Measurements from ENCODE around the gene CIZ1.

Gene CIZ1

DNA sequence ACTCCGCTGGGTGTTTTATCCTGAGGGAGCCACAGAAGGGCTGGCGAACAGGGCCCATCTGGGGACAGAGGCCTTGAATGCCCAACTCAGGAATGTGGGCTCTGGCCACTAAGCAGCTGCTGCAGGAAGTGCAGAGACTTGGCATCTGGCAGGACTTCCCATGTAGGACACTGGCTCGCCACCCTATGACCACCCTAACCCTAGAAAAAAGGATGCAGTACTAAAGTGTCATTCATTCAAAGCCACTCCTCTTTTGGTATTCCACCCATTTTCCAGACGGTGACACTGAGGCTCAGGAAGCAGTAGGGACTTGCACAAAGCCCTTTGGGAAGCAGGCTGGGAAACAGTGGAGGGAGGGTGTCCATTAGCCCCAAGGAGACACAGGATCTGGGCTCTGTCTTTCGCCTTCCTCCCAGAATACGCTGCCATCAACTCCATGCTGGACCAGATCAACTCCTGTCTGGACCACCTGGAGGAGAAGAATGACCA lies 28.3 kb downstream of the CIZ1 start:
- no peak for DNase-seq (ENCODE audit: low read depth in 3 of 3)

DNA sequence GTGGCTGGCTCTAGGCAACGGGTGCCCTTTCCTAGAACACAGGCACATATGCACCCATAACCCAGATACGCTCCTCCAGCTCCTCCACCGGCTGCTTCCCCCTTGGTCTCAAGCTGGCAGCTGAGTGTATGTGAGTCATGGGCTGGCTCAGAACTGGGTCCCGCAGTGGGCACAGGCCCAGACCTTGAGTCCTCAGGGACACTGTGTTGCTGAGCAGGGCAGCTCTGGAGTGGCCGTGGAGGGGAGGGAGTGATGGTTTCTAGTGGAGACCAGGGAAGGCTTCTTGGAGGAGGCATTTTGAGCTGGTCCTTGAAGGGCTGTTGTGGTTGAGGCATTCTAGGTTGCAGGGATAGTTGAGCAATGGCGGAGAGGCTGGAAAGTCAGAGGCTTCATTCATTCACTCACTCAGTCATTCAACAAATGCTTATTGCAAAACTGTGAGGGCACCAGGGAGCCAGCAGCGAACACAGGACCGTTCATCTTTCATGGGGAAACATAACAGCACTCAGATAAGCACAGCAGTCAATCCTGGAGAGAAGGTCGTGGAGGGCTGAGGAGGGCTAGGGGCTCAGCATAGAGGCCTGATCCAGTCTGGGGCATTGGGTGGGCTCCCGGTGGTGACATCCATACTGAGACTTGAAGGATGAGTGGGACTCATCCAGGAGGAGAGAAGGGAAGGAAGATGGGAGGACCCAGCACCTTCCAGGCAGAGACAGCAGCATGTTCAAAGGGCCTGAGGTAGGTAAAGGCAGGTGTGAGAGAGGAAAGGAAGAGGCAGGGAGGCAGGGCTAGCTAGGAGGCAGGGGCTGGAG lies 29.0 kb downstream of the CIZ1 start:
- DNase-seq (ENCODE audit: low read depth in 3 of 3), result no peak

DNA sequence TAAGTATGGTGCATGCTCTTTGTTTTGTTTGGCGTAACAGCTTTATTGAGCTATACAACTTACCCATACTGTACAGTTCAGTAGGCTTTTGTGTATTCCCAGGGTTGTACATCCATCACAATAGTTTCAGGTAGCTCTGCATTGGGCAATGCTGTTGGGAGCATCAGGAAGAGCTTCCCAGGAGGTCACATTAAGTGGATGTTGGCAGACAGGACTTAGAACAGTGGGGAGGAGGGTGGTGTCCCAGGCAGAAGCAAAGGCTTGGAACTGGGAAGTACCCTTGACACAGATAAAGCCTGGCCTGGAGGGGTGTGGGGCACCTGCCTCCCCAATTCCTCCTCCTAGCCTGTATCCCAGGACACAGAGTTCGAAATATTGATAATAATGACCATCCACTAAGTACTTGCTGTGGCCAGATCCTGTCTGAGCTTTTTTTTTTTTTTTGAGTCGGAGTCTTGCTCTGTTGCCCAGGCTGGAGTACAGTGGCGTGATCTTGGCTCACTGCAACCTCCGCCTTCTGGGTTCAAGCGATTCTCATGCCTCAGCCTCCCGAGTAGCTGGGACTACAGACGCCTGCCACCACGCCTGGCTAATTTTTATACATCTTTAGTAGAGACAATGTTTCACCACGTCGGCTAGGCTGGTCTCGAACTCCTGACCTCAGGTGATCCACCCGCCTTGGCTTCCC lies 30.0 kb downstream of the CIZ1 start:
- no peak for DNase-seq (ENCODE audit: low read depth in 3 of 3)

DNA sequence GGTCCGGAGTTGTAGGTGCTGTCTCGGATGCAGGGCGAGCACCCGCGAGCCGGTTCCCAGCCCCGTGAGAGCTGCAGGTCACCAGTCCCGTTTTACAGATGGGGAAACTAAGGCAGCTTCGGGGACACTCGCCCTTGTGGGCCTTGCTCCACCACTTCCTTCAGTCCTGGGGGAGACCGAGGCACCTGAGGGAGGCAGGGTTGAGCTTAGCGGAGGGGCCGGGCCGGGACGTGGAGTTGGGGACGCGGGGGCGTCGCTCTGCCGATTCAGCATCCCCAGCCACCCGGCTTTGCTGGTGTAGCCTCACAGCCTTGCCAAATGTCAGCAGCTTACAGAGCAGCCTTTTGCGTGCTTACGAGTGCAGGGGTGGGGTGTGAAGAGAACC lies 30.8 kb downstream of the CIZ1 start:
- peak; percentile 21 to 58 (median 24) for DNase-seq (ENCODE audit: low read depth in 3 of 3)

DNA sequence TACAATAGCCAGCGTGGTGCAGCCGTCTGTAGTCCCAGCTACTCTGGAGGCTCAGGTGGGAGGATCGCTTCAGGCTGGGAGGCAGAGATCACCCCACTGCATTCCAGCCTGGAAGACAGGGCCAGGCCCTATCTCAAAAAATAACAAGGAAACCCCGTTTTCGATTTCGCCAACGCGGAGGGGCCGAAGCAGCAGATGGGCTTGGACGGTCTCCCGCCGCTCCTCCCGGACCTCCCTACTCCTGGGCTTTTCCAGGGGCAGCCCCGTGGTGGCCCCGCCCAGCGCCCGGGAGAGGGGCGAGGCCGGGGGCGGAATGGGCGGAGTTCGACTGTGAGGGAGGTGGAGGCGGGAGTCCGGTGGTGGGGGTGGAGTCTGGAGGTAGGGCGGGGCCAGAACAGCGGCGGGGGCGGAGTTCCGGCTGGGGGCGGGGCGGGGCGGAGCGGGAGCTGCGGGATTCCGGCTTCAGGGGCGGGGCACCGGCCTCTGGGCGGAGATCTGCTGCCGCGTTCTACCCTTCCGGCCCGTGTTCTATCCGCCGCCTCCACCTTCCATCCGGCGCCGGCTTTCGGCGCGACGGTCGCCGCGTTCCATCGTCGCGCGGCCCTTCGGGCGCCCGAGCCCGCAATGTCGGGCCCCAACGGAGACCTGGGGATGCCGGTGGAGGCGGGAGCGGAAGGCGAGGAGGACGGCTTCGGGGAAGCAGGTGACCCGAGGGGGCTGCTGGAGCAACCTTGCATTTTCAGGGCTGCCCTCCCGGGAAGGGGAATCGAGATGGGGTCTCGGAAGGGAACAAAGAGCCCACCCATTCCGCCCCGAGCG lies 31.4 kb downstream of the CIZ1 start, which contains the start of gene BBLN:
BBLN (plus strand) TSS at position 482 of the 819 bp plus-strand sequence; CDS start at position 625, 143 bp downstream.
- peak; percentile 86 to 94 (median 89) for DNase-seq (ENCODE audit: low read depth in 3 of 3)

DNA sequence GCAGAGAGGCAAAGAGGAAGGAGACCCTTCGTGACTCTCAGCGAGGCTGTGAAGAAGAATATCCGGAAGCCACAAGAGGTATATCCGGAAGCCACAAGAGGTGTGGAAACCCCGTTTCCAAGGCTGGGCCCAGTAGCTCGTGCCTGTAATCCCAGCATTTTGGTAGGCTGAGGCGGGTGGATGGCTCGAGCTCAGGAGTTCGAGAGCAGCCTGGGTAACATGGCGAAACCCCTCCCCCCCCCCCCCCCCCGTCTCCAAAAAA lies 31.9 kb downstream of the CIZ1 start:
- peak in 2 of 3 experiments; percentile 6 to 30 for DNase-seq (ENCODE audit: low read depth in 3 of 3)

DNA sequence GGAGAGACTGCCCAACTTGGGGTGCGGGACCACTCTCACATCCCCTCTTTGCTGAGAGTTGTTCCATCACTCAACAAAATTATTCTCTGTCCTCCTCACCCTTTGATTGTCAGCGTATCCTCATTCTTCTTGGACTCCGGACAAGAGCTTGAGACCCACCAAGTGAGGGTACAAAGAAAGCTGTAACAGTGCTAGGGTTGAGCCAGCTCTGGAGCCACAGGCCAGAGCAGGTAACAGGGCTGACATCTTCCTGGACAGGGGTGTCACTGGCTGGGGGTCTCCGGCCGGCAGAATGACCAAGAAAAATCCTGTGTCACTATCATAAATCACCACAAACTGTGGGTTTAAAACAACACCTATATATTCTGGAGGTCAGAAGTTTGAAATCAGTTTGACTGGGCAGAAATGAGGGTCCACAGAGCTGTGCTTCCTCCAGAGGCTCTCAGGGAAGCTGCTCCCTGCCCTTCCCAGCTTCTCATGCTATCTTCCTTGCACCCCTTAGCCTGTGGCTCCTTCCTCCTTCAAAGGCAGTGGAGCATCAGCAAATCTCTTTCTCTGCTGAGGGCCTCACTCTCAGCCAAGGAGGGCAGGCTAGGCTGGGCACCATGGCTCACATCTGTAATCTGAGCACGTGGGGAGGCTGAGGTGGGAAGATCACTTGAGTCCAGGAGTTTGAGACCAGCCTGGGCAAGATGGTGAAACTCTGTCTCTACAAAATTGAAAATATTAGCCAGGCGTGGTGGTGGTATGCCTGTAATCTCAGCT lies 35.5 kb downstream of the CIZ1 start:
- DNase-seq (ENCODE audit: low read depth in 3 of 3), result no peak

DNA sequence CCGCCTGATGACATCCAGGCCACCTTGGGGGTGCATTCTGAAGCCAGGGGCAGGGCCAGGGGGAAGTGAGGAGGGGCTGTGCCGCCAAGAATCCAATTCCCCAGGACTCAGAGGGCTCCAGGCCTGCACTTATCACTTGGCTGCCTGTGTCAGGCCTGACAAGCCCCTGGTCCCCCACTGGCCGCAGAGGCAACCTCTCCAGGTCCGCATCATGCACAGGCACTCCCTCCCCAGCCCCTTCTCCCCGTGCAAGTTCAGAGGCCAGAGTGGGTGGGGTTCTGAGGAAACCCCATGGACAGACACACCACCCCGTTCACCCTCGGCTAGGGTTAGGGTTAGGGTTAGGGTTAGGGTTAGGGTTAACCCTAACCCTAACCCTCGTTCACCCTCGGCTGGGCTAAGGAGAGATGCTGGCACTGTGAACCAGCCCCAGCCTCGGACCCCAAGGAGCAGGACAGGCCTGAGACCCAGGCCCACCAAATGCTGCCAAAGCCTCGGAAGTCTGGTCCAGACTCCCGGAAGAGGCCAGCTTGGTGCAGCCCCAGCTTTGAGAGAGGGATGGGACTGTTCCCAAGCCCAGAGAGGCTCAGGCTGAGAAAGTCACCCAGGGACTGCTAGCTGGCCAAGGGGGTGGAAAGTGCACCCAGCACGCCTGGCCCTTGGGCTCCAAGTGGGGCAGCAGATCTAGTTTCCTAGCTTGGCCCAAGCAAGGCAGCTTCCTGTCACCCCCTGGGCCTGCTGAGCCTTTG lies 37.3 kb downstream of the CIZ1 start:
- DNase-seq (ENCODE audit: low read depth in 3 of 3), result no peak

DNA sequence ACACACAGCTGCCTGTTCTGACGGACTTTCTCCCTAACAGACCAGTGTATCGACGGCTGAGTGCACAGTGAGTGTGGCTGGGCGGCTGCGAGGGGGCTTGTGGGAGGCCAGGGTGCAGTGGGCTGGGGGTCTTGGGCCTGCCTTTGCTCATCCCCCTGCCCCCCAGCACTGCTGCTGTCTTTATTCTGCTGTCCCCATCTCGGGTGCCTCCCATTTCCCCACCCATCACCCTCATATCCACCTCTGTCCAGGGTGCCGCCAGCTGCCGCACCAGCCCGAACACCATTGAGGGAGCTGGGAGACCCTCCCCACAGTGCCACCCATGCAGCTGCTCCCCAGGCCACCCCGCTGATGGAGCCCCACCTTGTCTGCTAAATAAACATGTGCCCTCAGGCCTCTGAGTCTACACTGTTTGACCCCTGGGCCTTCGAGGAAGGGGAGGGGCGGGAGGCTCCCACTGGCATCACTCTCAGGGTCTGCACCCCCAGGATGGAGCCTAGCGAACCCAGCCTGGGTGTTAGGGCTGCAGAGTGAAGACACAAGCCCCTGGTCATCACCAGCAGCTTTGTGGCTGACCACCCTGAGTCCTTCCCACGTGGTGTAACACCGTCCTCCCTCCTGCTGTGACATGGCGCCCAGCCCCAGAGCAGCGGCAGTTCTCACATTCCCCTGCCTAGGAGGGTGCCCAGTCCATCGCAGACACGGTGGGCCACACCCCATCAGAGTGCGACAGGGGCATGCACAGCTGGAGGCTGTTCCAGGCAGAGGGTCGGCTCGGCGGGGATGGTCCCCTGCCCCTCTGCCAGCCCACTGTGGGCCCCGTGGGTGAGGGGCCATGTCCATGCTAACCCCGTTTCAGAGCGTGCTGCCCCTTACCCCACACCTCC lies 38.1 kb downstream of the CIZ1 start:
- DNase-seq (ENCODE audit: low read depth in 3 of 3), result no peak

DNA sequence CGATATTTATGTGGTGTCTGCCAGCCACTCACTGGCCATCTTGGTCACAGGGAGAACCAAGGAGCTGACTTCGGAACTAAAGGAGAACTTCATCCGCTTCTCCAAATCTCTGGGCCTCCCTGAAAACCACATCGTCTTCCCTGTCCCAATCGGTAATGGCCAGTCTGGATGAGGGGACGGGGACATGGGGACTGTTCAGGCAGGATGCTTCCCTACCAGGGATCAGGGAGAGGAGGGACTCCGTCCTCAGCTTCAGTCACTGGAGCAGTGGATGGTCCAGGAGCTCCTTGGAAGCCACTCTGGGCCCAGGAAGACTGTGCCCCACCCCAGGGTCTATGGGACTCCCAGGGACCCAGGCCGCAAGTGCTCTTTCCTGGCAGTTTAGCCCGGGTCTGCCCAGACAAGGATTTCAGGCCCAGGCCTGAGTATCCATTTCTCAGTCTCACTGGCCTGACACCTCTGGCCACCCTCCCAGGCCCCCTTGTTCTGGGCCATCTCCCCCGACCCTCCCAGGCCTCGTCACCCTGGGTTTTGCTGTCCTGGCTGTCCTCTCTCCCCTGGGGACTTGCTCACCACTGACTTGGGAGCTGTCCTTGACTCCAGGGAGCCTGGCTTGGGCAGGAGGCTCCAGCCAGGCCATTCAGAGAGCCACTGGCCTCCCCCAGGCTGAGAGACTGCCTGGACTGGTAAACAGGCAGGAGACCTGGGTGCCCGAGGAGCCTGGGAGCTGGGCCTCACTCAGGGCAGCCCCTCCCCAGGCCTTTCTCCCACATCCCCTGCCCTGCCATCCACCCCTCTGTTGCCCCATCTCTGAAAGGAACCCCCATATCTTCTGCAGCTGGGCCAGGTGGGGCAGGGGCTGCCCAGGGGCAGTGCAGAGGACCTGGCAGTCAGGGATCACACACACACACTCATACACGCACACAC lies 39.0 kb downstream of the CIZ1 start:
- DNase-seq (ENCODE audit: low read depth in 3 of 3), result no peak

DNA sequence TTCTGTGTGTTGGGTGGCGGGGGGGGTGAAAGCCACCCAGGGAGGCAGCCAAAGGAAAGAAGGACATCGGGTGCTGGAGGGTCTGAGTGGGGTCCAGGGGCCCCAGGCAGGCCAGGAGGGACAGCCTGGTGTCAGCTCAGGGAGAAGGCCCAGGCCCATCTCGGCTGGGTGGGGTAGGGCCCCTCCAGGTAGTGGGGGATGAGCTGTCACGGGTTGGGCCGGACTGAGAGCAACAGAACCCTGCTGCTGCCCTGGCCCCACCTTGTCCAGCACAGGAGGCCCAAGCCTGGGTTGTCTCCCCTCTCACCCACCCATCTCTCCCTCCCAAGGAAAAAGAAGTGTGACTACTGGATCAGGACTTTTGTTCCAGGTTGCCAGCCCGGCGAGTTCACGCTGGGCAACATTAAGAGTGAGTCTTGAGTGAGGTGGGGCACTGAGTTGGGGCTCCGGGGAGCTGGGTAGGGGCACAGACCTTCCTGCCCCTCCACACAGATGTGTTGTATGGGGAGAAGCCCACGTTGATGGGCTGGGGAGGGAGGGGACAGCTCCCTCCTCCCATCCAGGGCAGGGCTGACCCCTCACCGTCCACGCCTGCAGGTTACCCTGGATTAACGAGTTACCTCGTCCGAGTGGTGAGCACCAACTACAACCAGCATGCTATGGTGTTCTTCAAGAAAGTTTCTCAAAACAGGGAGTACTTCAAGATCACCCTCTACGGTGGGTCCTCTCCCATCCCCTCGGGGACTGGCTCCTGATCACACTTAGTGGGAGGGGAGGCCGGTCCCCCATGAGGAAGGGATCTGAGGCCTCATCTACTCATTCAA lies 39.9 kb downstream of the CIZ1 start:
- DNase-seq (ENCODE audit: low read depth in 3 of 3), result no peak

DNA sequence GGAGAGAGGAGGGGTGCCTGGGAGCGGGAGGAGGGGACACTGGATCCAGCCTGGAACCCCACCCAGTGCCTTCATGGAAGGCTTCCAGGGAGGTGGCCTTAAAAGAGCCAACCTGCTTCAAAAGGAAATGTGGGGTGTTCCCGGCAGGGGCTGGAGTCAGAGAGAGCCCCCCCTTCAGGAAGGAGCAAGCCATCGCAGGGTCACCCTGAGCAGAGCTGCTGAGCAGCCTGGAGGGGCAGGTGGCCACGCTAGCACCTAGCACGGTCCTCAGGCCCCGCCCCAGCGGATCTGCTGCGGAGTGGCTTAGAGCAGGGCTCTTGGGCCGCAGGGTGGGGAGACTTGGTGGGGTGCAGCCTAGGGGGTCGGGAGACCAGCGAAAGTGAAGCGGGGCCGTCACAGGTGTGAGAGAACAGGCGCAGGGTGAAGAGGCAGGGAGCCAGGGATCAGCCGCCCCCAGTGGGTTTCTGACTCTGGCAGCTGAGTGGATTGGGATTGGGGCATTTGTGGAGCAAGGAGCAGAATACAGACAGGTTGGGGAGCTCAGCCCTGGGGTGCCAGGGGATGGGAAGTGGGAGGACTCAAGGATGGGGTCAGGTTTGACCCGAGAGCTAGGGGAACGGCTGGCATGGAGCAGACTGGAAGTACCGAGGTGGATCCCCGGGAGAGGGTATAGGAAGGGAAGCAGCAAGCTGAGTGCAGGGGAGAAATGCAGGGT lies 40.6 kb downstream of the CIZ1 start:
- DNase-seq (ENCODE audit: low read depth in 3 of 3), result no peak

DNA sequence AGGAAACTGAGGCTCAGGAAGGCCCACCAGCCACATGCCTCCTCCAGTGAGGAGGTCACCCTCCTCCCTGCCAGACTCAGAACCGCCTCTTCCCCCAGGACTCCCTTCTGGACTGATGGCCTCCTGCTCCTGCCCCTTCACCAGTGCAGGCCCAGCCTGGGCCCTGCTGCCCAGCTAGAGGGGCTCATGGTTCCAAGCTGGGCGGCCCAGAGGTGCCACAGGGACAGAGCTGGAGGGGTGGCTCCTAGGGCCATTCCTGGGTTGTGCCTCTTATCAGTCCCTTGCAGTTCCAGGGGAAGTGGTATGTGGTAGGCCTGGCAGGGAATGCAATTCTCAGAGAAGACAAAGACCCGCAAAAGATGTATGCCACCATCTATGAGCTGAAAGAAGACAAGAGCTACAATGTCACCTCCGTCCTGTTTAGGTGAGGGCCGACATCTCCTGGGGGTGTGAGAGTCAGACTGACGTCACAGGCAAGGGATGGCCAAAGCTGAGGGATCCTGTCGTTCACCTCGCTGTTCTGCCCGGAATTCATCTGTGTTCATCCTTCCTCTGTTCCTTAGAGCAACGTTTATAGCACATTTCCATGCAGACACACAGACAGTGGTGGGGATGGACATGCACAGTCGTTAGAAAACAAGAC lies 41.3 kb downstream of the CIZ1 start:
- no peak for DNase-seq (ENCODE audit: low read depth in 3 of 3)

DNA sequence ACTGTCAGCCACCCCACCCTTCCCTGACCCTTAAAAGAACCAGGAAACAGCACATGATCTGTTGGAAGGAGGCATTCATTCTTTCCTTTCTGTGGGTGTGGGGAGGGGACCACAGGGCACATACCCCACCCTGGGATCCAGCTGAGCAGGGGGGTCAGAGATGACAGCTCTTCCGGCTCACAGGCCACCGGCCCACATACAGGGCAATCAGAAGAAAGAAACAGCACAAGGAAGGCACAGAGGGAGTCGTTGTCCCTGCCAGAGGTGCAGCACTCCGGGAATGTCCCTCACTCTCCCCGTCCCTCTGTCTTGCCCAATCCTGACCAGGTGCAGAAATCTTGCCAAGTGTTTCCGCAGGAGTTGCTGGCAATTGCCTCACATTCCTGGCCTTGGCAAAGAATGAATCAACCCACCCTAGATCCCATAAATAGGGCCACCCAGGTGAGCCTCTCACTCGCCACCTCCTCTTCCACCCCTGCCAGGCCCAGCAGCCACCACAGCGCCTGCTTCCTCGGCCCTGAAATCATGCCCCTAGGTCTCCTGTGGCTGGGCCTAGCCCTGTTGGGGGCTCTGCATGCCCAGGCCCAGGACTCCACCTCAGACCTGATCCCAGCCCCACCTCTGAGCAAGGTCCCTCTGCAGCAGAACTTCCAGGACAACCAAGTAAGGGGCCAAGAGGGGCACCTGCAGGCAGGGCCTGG lies 42.2 kb downstream of the CIZ1 start, which contains the start of gene LCN2:
LCN2 (plus strand) TSS at position 453 of the 701 bp plus-strand sequence; CDS start at position 526, 73 bp downstream.
- DNase-seq (ENCODE audit: low read depth in 3 of 3), result no peak

DNA sequence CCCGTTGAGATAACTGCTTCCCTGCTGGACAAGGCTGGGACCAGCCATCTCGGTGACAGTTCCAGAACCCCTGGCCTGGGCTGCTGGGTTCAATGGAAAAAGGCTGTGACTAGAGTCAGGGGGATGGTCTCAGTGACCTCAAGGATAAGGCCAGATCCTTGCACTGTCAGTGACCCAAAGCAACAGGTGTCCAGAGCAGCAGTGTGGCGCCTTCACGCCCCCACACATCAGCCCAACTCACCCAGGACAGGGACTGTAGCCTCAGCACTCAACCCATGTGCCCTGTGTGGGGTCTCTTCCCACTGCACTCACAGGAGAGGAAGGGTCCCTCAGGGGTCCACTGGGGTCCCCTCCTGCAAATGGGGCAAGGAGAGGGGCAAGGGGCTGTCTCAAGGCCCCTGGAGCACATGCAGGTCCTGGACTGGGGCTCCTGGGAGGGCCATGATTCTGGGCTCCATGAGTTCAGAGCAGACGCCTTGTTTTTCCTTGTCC lies 42.8 kb downstream of the CIZ1 start:
- DNase-seq (ENCODE audit: low read depth in 3 of 3), result no peak

DNA sequence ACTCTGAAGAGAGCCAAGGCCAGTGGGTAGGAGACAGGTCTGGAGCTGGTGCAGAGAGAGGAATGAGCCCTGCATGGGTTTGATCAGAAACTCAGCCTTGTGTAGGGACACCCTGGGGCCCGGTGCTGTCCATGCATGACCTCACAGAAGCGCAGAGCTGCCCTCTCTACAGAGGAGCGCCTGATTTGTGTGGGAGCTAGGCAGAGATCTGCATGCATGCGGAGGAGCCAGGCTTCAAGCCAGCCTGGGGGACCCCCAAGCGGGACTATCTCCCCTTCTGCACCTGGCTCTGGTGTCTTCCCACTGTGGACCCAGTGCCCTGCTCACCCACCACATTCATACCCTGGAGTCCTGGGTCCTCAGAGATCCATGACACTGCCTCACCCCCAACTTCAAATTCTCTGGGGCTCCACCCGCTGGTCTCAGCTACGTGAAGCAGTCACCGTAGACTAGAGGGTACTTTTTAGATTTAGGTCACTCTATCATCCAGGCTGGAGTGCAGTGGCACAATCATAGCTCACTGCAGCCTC lies 44.7 kb downstream of the CIZ1 start:
- DNase-seq (ENCODE audit: low read depth in 3 of 3), result no peak
